Hypothalamus (tissue), 51 donors: Measurements from ENCODE around the gene CRTC1.

Source experiments
- DNase-seq, 51 donors: peaks; one replicate each; lab custom pipeline; 2025; lab: John Stamatoyannopoulos, UW

Gene CRTC1

DNA sequence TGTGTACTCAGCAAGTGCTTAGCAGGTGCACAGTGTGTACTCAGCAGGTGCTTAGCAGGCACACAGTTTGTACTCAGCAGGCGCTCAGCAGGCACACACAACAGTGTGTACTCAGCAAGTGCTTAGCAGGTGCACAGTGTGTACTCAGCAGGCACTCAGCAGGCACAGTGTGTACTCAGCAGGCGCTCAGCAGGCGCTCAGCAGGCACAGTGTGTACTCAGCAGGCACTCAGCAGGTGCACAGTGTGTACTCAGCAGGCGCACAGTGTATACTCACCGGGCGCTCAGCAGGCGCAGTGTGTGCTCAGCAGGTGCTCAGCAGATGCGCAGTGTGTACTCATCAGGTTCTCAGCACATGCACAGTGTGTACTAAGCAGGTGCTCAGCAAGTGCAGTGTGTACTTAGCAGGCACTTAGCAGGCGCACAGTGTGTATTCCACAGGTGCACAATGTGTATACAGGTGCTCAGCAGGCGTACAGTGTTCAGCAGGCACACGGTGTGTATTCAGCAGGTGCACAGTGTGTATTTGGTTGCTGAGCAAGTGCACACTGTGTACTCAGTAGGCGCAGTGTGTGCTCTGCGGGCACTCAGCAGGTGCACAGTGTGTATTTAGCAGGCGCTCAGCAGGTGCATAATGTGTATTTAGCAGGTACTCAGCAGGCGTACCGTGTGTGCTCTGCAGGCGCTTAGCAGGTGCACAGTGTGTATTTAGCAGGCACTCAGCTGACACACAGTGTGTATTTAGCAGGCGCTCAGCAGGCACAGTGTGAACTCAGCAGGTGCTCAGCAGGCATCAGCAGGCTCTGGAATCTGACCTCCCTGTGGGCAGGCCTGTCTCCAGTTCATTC, 15.1 kb downstream of the CRTC1 start:
- DNase-seq, result no peak

- DNase-seq, result no peak
Measured at GRCh38 chr19:18699403-18700054, 16.0 kb downstream of the CRTC1 start.

- peak in 42 of 51 donors; percentile 8 to 65 (median 39) for DNase-seq
Measured at GRCh38 chr19:18700501-18701249, 17.2 kb downstream of the CRTC1 start.

DNA sequence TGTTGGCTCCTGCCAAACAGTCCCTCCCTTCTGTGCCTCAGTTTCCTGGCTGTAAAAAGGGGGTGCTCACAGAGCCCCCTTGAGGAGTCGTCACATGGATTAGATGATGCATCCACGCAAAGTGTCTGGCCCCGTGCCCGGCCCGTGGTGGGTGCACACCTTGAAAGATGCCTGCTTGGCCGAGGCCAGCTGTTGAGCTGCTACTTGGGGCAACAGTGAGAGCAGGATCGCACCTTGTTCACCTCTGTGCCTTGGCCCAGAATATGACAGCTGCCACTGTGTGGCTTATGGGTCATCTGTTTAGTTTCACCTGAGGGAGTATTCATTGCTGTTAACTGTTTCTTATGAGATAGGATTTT, 17.7 kb downstream of the CRTC1 start:
- peak in 1 of 51 donors; percentile 27 for DNase-seq

DNA sequence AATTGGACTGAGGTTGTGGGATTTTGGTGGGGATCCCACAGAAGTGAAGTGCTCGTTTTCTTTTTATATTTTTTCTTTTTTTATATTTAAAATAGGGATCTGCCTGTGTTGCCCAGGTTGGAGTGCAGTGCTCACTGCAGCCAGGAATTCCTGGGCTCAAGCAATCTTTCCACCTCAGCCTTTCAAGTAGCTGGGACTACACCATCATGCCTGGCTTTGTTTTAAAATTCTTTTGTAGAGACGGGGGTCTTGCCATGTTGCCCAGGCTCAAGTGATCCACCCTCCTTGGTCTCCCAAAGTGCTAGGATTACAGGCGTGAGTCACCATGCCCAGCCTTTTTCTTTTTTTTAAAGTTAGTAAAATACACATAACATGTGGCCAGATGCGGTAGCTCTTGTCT, 20.6 kb downstream of the CRTC1 start:
- no peak for DNase-seq

DNA sequence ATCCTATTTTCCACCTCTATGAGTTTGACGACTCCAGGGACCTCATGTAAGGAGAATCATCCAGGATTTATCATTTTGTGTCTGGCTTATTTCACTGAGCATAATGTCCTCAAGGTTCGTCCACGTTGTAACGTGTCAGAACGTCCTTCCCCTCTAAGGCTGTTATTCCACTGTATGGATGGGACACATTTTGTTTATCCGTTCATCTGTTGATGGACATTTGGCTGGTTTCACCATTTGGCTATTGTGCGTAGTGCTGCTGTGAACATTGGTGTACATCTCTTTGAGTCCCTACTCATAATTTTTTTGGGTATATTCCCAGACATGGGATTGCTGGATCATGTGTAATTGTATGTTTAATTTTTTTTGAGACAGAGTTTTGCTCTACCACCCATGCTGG, 21.5 kb downstream of the CRTC1 start:
- DNase-seq, result no peak

GRCh38 chr19:18708452-18709231, 25.2 kb downstream of the CRTC1 start:
- no peak for DNase-seq

GRCh38 chr19:18709546-18709945, 26.1 kb downstream of the CRTC1 start:
- DNase-seq, result no peak

GRCh38 chr19:18710186-18710585, 26.7 kb downstream of the CRTC1 start:
- no peak for DNase-seq

GRCh38 chr19:18710996-18711751, 27.7 kb downstream of the CRTC1 start:
- no peak for DNase-seq

DNA sequence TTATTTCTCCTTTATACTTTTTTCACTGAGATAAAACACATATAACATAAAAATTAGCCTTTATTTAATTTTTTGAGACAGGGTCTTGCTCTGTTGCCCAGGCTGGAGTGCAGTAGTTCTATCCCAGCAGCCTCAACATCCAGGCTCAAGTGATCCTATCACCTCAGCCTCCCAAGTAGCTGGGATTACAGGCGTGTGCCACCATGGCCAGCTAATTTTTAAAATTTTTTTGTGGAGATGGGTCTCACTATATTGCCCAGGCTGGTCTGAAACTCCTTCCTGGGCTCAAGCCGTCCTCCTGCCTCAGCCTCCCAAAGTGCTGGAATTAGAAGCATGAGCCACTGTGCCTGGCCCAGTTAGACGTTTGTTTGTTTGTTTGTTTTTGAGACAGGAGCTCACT, 28.4 kb downstream of the CRTC1 start:
- DNase-seq, result no peak

DNA sequence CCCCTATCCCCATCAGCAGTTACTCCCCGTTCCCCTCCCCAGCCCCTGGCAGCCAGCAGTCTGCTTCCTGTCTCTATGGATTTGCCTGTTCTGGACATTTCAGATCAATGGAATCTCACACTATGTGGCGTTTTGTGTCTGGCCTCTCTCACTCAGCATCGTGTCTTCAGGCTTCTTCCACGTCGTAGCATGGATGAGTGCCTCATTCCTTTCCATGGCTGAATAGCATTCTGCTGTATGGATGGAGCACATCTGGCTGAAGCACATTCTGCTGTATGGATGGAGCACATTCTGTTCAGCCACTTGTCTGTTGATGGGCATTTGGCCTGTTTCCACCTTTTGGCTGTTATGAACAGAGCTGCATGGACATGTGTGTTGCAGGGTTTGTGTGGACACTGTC, 29.5 kb downstream of the CRTC1 start:
- DNase-seq, result no peak

GRCh38 chr19:18713550-18714117, 30.2 kb downstream of the CRTC1 start:
- DNase-seq, result no peak

GRCh38 chr19:18715416-18715815, 31.9 kb downstream of the CRTC1 start:
- no peak for DNase-seq

DNA sequence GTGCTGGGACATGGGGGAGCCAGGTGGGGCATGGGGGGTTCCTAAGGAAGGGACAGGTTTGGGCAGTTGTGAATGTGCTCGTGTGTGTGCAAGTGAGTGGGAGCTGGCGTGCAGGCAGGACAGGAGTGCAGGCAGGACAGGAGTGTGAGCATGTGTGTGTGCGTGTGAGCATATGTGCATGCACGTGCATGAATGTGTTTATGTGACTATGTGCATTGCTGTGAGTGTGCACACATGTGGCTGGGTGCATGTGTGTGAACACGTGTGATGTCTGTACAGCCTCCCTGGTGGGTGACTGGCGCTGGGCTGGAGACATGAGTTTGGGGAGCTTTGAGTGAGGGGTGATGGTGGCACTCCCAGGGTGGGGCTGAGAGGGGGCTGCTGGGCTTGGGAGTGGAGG, 33.4 kb downstream of the CRTC1 start:
- no peak for DNase-seq

DNA sequence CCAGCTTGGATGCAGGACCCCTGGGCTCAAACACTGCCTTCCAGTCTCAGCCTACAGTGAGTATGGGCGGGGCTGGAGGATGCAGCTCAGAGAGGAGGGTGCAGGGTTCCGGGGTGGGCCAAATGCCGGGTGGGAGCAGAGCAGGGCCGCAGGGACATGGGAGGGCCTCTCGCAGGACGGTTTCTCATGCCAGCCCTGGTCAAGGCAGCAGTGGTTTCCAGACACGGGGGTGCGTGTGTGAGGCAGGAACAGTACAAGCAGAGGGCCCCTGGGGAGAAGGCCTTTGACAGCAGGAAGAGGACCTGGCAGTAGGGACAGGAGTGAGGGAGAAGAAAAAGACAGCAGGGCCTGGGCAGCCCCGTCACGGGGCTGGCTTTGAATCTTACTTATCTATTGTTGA, 34.1 kb downstream of the CRTC1 start:
- DNase-seq, result no peak

- no peak for DNase-seq
Measured at GRCh38 chr19:18718015-18718526, 34.6 kb downstream of the CRTC1 start.

- peak in 2 of 51 donors; percentile 6 to 15 for DNase-seq
Measured at GRCh38 chr19:18718846-18719458, 35.5 kb downstream of the CRTC1 start.

GRCh38 chr19:18719541-18719940, 36.1 kb downstream of the CRTC1 start:
- DNase-seq, result peak in 2 of 51 donors; percentile 5 to 16
